ENCODE measurements around the gene PAK1. TPM values are rescaled to one million over a fixed set of nuclear protein-coding genes. Genes with fewer than 3 reads are reported as not detected.

The PAK1 gene
- total RNA-seq, 3 donors from 2014 or later (not counting 1 experiment from before 2014, with no cell fraction given) = 18.8 to 27.3 (median 20.4) TPM

DNA sequence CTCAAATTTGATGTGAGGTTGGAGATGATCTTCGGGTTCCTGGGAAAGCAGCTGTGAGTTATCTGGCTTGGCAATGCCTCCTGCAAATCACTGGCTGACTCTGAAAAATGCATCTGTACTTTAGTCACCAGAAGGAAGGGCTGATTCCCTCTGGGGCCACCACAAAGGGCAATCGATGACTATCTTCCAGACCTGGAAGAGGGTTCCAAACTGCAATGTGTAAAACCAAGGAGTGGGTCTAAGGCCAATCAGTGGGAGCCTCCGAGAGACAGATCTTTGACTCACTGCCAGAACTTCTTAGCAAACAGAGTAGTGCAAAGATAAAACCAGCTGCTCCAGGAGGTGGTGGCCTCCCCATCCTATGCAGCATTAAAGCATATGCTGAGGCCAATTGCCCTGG is 29.1 kb upstream of the PAK1 start:
- no peak for ATAC-seq
- H3K27ac Mint-ChIP-seq = no peak overlapping the region
- no peaks in the 10 kb centered on the region for H3K4me1 Mint-ChIP-seq
- H3K9me3 Mint-ChIP-seq = no peaks in the 10 kb centered on the region
- peaks cover 4% of the 10 kb centered on the region for H3K4me1 ChIP-seq (ENCODE audit: control insufficient read depth, insufficient read depth, low read length)
- TF ChIP-seq, protein P1, sequence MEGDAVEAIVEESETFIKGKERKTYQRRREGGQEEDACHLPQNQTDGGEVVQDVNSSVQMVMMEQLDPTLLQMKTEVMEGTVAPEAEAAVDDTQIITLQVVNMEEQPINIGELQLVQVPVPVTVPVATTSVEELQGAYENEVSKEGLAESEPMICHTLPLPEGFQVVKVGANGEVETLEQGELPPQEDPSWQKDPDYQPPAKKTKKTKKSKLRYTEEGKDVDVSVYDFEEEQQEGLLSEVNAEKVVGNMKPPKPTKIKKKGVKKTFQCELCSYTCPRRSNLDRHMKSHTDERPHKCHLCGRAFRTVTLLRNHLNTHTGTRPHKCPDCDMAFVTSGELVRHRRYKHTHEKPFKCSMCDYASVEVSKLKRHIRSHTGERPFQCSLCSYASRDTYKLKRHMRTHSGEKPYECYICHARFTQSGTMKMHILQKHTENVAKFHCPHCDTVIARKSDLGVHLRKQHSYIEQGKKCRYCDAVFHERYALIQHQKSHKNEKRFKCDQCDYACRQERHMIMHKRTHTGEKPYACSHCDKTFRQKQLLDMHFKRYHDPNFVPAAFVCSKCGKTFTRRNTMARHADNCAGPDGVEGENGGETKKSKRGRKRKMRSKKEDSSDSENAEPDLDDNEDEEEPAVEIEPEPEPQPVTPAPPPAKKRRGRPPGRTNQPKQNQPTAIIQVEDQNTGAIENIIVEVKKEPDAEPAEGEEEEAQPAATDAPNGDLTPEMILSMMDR (IDR thresholded peaks at IDR 0.05) = no peak
- DNase-seq = no peak
- intact Hi-C loops (cut with micrococcal nuclease) = no loop called here
- no peaks in the 10 kb centered on the region for H3K36me3 ChIP-seq (ENCODE audit: control insufficient read depth, insufficient read depth, low read length)
- no peak overlapping the region for H3K27ac ChIP-seq (ENCODE audit: low read length)
- H3K4me3 ChIP-seq (ENCODE audit: low read length) = no peak overlapping the region
- H3K9me3 ChIP-seq (ENCODE audit: control insufficient read depth, insufficient read depth, low read length) = no peaks in the 10 kb centered on the region
- H3K36me3 Mint-ChIP-seq = no peaks in the 10 kb centered on the region
- H3K27me3 Mint-ChIP-seq (ENCODE audit: low read depth in 2 of 2) = peaks cover 27 to 40% of the 10 kb centered on the region in 2 donors
- WGBS (ENCODE audit: insufficient coverage) = 50% methylated on average over 3 of the region's 3 CpGs
- H3K27me3 ChIP-seq (ENCODE audit: control insufficient read depth, insufficient read depth, low read length) = no peaks in the 10 kb centered on the region
- H3K4me3 Mint-ChIP-seq = no peak overlapping the region

DNA sequence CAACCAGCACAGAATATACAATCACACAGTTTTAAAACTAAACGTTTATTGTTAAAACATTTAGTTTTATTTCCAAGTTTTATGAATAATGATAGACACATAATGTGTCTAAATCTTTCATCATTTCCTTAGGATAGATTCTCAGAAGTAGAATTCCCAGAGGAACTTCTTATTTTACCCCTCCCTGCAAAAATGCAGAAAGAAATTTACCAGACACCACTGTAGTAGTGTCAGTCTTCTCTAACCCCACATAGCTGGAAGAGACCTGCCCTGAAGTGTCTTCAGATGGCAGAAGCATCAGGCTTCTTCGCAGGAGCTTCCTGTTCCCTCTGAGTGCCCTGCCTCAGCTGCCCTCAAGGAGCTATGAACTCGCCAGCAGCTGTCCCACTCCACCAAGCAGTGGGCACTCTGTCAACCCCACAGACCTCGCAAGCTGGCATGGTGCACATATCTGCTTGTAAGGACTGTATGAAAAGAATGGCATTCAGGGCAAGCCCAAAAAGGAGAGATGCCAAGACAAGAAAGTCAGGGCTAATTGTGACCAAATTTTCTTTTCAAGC is 28.5 kb upstream of the PAK1 start:
- H3K27me3 ChIP-seq (ENCODE audit: control insufficient read depth, insufficient read depth, low read length) = no peaks in the 10 kb centered on the region
- H3K9me3 Mint-ChIP-seq = no peaks in the 10 kb centered on the region
- intact Hi-C loops (cut with micrococcal nuclease) = no loop called here
- H3K4me3 Mint-ChIP-seq = no peak overlapping the region
- no peaks in the 10 kb centered on the region for H3K9me3 ChIP-seq (ENCODE audit: control insufficient read depth, insufficient read depth, low read length)
- peaks cover 28 to 43% of the 10 kb centered on the region in 2 donors for H3K27me3 Mint-ChIP-seq (ENCODE audit: low read depth in 2 of 2)
- H3K36me3 Mint-ChIP-seq = no peaks in the 10 kb centered on the region
- no peak overlapping the region for H3K4me3 ChIP-seq (ENCODE audit: low read length)
- no peak overlapping the region for H3K27ac ChIP-seq (ENCODE audit: low read length)
- no peak for DNase-seq
- H3K4me1 Mint-ChIP-seq = no peaks in the 10 kb centered on the region
- peaks cover 4% of the 10 kb centered on the region for H3K4me1 ChIP-seq (ENCODE audit: control insufficient read depth, insufficient read depth, low read length)
- WGBS (ENCODE audit: insufficient coverage) = 41% methylated on average over 3 of the region's 4 CpGs
- TF ChIP-seq, protein P1 (IDR thresholded peaks at IDR 0.05) = no peak
- H3K36me3 ChIP-seq (ENCODE audit: control insufficient read depth, insufficient read depth, low read length) = no peaks in the 10 kb centered on the region
- ATAC-seq = no peak
- no peak overlapping the region for H3K27ac Mint-ChIP-seq

DNA sequence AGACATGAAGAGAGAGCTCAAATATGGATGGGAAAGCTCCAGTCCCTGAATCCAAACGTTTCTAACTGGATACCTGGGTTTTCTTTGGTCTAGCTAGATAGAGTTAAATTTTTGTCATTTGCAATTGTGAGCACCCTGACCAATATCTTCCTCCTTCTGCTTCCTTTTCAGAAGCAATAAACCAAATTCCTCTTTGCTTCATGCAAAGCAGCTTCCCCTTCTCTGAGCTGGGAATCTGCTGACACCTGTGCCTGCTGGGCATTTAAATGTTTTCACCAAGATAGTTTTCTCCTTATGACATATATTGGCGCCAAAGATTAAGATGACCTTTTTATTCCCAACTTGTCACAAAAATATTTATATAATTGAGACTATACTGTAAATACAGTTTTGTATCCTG is 27.9 kb upstream of the PAK1 start:
- Histone ChIP-seq H3K4me3 (ENCODE audit: low read length) (no peak overlapping the region), H3K27ac (ENCODE audit: low read length) (no peak overlapping the region), H3K9me3 (ENCODE audit: control insufficient read depth, insufficient read depth, low read length) (no peaks in the 10 kb centered on the region), H3K4me1 (ENCODE audit: control insufficient read depth, insufficient read depth, low read length) (peaks cover 4% of the 10 kb centered on the region), H3K27me3 (ENCODE audit: control insufficient read depth, insufficient read depth, low read length) (no peaks in the 10 kb centered on the region), H3K36me3 (ENCODE audit: control insufficient read depth, insufficient read depth, low read length) (no peaks in the 10 kb centered on the region)
- no peaks in the 10 kb centered on the region for H3K4me1 Mint-ChIP-seq
- no peak overlapping the region for H3K4me3 Mint-ChIP-seq
- 0% methylated on average over 1 of the region's 2 CpGs for WGBS (ENCODE audit: insufficient coverage)
- no peaks in the 10 kb centered on the region for H3K36me3 Mint-ChIP-seq
- no peaks in the 10 kb centered on the region for H3K9me3 Mint-ChIP-seq
- TF ChIP-seq, protein P1 (IDR thresholded peaks at IDR 0.05) = no peak
- DNase-seq = no peak
- H3K27ac Mint-ChIP-seq = no peak overlapping the region
- peaks cover 31 to 44% of the 10 kb centered on the region in 2 donors for H3K27me3 Mint-ChIP-seq (ENCODE audit: low read depth in 2 of 2)
- intact Hi-C loops (cut with micrococcal nuclease) = no loop called here
- no peak for ATAC-seq

DNA sequence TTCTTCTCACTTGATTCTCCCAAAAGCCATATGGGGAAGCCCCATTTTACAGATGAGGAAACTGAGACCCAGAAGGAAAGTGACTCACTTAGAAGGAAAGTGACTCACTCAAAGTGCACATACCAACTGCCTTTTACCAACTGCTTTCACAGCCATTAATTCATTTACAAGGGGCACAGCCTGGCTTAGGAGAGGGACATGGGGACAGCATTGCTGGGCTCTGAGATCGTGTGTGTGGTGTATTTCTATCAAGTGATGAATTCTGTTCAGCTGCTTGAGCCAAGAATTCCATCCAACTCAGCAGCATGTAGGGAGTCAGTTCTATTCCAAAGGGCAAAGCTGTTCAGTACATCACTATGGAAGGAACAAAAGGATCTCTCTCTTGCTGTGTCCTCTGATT is 23.5 kb upstream of the PAK1 start:
- ATAC-seq (no peak), DNase-seq (no peak)
- H3K27ac Mint-ChIP-seq = no peak overlapping the region
- no peaks in the 10 kb centered on the region for H3K4me1 Mint-ChIP-seq
- WGBS (ENCODE audit: insufficient coverage) = 80% methylated on average over 1 of the region's 1 CpG
- no peaks in the 10 kb centered on the region for H3K9me3 Mint-ChIP-seq
- Histone ChIP-seq H3K4me1 (ENCODE audit: control insufficient read depth, insufficient read depth, low read length) (peaks cover 4% of the 10 kb centered on the region), H3K27me3 (ENCODE audit: control insufficient read depth, insufficient read depth, low read length) (no peaks in the 10 kb centered on the region), H3K9me3 (ENCODE audit: control insufficient read depth, insufficient read depth, low read length) (no peaks in the 10 kb centered on the region), H3K36me3 (ENCODE audit: control insufficient read depth, insufficient read depth, low read length) (no peaks in the 10 kb centered on the region), H3K4me3 (ENCODE audit: low read length) (no peak overlapping the region), H3K27ac (ENCODE audit: low read length) (no peak overlapping the region)
- peaks cover 19 to 36% of the 10 kb centered on the region in 2 donors for H3K27me3 Mint-ChIP-seq (ENCODE audit: low read depth in 2 of 2)
- H3K4me3 Mint-ChIP-seq = no peak overlapping the region
- H3K36me3 Mint-ChIP-seq = no peaks in the 10 kb centered on the region
- TF ChIP-seq, protein P1 (IDR thresholded peaks at IDR 0.05) = no peak
- intact Hi-C loops (cut with micrococcal nuclease) = no loop called here

All from natural killer cell (primary cell).